Activated T-helper 2 cell treated with anti-CD3 and anti-CD28 coated beads, Interferon-gamma antibody, Interleukin-2, Interleukin-4, amounts not matched to agents 10 μg/mL and 5 μg/mL and 100 μg/mL, durations not matched to agents 14 hours and 24 hours and 36 hours (primary cell): ENCODE data around the gene CDH13. TPM values are rescaled to one million over a fixed set of nuclear protein-coding genes. Genes with fewer than 3 reads are reported as not detected.

Experiments
- DNase-seq: peaks from one replicate; pipeline ENCODE4 v3.0.0; 2021; ENCODE audit warnings: low spot score
- H3K27ac Mint-ChIP-seq: one replicate; pipeline ENCODE4 v1.8.0; 2021; ENCODE audit warnings: mixed read lengths
- H3K27me3 Mint-ChIP-seq: one replicate; pipeline ENCODE4 v1.8.0; 2021; ENCODE audit warnings: low read depth, mixed read lengths
- H3K36me3 Mint-ChIP-seq: one replicate; pipeline ENCODE4 v1.8.0; 2021; ENCODE audit warnings: low read depth, mixed read lengths
- H3K4me1 Mint-ChIP-seq: one replicate; pipeline ENCODE4 v1.8.0; 2021; ENCODE audit warnings: low read depth, mixed read lengths
- H3K4me3 Mint-ChIP-seq: one replicate; pipeline ENCODE4 v1.8.0; 2021; ENCODE audit warnings: low read depth, mild to moderate bottlenecking, moderate library complexity, mixed read lengths
- H3K9me3 Mint-ChIP-seq: one replicate; pipeline ENCODE4 v1.8.0; 2021; ENCODE audit warnings: mixed read lengths
- intact Hi-C: fragments of 100-400 bp; cut with micrococcal nuclease; formaldehyde crosslinking; loops from one replicate; pipeline ENCODE4 v1.15.1; 2023
- total RNA-seq: library from RNA; stranded (reverse); gene quantifications from 2 replicates; pipeline ENCODE4 v1.2.3, GENCODE V29; 2022

CDH13 gene
- total RNA-seq, 1 donor from 2014 or later = not detected

GRCh38 chr16:82694239-82694874, 67.6 kb downstream of the CDH13 start:
- H3K27ac Mint-ChIP-seq = no peak overlapping the region
- peaks cover 2% of the 10 kb centered on the region for H3K4me1 Mint-ChIP-seq
- no peak for DNase-seq
- H3K9me3 Mint-ChIP-seq = no peaks in the 10 kb centered on the region
- H3K4me3 Mint-ChIP-seq = no peak overlapping the region
- peaks cover 13% of the 10 kb centered on the region for H3K27me3 Mint-ChIP-seq
- no peaks in the 10 kb centered on the region for H3K36me3 Mint-ChIP-seq
- intact Hi-C loops = no loop called here

DNA sequence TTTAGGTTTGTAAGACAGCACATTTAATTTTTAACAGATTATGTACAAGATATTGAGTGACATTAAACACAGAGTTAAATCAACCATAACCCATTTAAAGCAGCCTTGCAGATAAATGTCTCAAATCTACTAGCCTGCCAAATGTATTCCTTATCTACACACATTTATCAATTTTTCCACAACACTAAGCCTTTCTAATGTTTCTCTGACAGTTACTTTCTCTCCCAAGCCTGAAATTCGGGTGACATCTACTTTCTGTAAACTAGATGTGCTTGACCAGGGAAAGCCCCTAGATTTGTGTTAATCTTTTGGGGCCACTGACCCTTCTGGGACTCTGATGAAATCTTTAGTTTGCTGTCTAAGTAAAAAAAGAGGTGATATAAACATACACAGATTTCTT, 69.0 kb downstream of the CDH13 start:
- H3K27ac Mint-ChIP-seq = no peak overlapping the region
- no peaks in the 10 kb centered on the region for H3K36me3 Mint-ChIP-seq
- H3K4me3 Mint-ChIP-seq = no peak overlapping the region
- H3K9me3 Mint-ChIP-seq = no peaks in the 10 kb centered on the region
- peaks cover 13% of the 10 kb centered on the region for H3K27me3 Mint-ChIP-seq
- H3K4me1 Mint-ChIP-seq = peaks cover 13% of the 10 kb centered on the region
- DNase-seq = no peak
- intact Hi-C loops = no loop called here

DNA sequence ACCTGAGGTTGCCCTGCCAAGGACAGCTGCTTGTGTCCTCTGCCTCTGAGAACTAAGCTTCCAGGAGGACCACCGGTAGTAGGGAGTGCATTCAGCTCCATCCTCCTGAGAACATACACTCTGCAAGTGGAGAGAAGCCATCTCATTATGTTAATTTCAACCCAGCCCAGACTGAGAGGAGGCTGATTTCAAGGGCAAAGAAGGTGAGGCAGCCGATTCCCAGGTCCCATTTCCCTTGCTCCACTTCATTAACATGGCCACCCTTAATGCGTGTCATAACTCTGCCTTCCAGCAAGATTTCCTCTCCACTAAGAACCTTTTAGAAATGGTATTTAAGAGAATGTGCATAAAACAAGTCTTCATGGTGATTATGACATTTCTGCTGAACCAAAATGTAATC, 72.5 kb downstream of the CDH13 start:
- no peak for DNase-seq
- no peak overlapping the region for H3K27ac Mint-ChIP-seq
- intact Hi-C loops = no loop called here
- peaks cover 11% of the 10 kb centered on the region for H3K27me3 Mint-ChIP-seq
- H3K9me3 Mint-ChIP-seq = no peaks in the 10 kb centered on the region
- peaks cover 30% of the 10 kb centered on the region for H3K4me1 Mint-ChIP-seq
- no peak overlapping the region for H3K4me3 Mint-ChIP-seq
- no peaks in the 10 kb centered on the region for H3K36me3 Mint-ChIP-seq

DNA sequence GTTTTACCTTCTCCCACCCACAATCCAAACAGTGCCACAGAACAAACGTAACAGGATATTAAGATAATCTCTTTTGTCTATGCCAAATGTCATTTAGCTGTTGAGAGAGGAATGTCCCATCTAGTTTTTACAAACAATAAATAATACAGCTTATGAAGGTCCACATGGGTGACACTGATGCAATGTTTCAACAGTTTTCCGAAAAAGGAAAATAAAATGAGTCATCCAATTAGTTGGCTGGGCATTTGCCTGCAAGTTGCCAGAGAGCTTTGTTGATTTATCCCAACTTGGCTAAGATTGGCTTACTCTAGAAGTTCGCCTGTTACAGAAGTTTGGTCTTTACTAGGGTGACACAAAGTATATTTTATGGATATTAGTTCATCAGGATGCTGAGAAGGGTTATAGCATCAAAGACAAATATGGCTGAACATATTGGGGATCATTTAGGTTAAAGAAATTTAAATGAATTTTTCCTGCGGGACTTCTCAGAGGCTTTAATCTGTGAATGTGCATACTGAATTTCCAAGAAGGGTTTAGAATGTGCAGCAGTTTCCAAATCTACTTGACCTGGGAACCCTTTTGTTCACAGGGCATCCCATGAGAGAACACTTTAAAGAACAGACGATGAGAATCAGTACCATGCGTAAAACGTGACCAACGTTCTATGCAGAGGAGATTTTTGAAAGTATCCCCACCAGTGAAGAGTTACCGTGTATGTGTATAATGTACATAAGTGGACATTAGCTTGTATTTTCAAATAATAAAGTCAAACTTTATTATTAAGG, 73.1 kb downstream of the CDH13 start:
- no peak overlapping the region for H3K27ac Mint-ChIP-seq
- no peaks in the 10 kb centered on the region for H3K9me3 Mint-ChIP-seq
- H3K27me3 Mint-ChIP-seq = peaks cover 7% of the 10 kb centered on the region
- no peak for DNase-seq
- intact Hi-C loops = loop anchor here (2.0 kb wide), 1 partner anchor 45 kb away; no protein-coding TSS in a partner anchor
- H3K4me3 Mint-ChIP-seq = no peak overlapping the region
- H3K4me1 Mint-ChIP-seq = peaks cover 30% of the 10 kb centered on the region
- H3K36me3 Mint-ChIP-seq = no peaks in the 10 kb centered on the region

DNA sequence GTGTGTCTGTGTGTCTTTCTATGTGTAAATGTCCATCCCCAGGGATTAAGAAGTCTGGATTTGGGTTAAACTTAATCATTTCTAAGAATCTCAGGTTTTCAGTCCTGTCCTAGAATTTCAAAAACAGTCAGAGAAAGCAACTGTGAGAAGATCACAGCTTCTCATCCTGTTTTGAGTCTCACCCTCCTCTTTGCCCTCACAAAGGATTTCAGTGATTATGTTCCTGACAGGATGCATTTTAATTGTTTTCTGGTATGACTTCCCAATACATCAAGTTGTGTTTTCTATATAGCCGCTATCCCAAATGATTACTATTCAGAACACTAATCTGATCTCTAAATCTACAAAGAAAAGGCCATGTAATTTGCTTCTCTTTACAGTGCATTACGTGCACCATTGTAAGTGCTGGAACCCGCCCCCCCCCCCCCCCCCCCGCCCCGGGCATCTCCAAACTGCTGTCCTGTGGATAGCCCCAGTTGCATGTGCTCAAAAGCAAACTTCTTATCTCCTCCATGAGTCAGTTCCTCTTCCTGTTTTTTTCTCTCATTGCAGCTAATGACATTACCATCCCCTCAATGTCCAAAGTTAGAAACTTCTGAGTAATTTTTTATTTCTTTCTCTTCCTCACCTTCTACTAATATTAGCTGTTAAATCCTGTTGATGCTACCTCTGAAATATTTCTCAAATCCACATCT, 73.9 kb downstream of the CDH13 start:
- Mint-ChIP-seq H3K4me1 (peaks cover 30% of the 10 kb centered on the region), H3K36me3 (no peaks in the 10 kb centered on the region), H3K9me3 (no peaks in the 10 kb centered on the region), H3K27ac (no peak overlapping the region), H3K27me3 (peaks cover 7% of the 10 kb centered on the region), H3K4me3 (no peak overlapping the region)
- DNase-seq = no peak
- intact Hi-C loops = loop anchor here (2.0 kb wide), 1 partner anchor 46 kb away; no protein-coding TSS in a partner anchor

GRCh38 chr16:82701442-82701955, 74.7 kb downstream of the CDH13 start:
- H3K36me3 Mint-ChIP-seq = no peaks in the 10 kb centered on the region
- no peak overlapping the region for H3K27ac Mint-ChIP-seq
- no peak for DNase-seq
- no peaks in the 10 kb centered on the region for H3K9me3 Mint-ChIP-seq
- H3K27me3 Mint-ChIP-seq = peaks cover 9% of the 10 kb centered on the region
- H3K4me3 Mint-ChIP-seq = no peak overlapping the region
- intact Hi-C loops = loop anchor here (2.0 kb wide), 1 partner anchor 47 kb away; no protein-coding TSS in a partner anchor
- H3K4me1 Mint-ChIP-seq = peaks cover 30% of the 10 kb centered on the region

- Mint-ChIP-seq H3K36me3 (no peaks in the 10 kb centered on the region), H3K27me3 (peaks cover 14% of the 10 kb centered on the region), H3K9me3 (no peaks in the 10 kb centered on the region), H3K4me3 (no peak overlapping the region), H3K4me1 (peaks cover 30% of the 10 kb centered on the region), H3K27ac (no peak overlapping the region)
- no peak for DNase-seq
- intact Hi-C loops = no loop called here
Observed at GRCh38 chr16:82703161-82703560, 76.4 kb downstream of the CDH13 start.

DNA sequence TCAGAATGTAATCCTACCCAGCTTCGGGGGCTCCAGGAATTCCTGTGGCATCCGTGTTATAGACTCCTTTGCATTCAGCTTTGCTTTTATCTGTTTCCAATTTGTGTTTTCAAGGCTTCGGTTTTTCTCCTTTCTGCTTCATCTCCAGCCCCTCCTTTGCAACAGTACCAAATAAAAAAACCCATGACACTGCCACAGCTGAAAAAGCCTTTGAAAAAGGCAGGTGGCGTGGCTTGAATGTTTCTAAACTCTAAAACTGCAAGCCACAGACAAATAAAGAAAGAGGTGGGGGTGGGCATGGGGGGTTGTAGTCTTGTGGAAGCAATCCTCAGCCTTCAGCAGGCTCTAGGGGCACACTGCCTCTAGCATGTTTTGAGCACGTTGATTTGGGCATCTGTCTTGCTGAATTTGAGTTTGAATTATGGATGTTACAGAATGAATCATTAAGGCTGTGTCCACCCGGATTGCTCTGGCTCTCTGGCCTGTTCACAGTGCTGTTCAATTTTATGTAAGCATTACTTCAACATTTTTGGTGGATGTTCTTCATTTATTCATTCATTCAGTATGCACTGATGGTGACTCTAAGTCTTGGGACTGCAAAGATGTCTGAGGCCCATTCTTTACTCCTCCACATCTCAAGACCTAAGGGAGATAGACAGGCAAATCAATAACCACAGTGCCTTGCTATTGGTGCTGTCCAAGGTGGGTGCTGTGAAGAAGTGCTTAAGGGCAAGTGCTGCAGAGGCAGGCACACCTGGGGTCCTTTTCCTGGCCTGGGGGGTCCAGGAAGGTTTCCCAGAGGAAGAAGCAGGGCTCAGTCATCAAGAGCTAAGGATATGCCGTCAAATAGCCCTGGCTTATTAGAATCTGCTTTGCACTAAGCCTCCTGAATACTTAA, 77.4 kb downstream of the CDH13 start:
- H3K27me3 Mint-ChIP-seq = peaks cover 11% of the 10 kb centered on the region
- intact Hi-C loops = no loop called here
- no peak overlapping the region for H3K27ac Mint-ChIP-seq
- no peak for DNase-seq
- no peak overlapping the region for H3K4me3 Mint-ChIP-seq
- no peaks in the 10 kb centered on the region for H3K36me3 Mint-ChIP-seq
- H3K9me3 Mint-ChIP-seq = no peaks in the 10 kb centered on the region
- peaks cover 30% of the 10 kb centered on the region for H3K4me1 Mint-ChIP-seq

- intact Hi-C loops = no loop called here
- Mint-ChIP-seq H3K27ac (no peak overlapping the region), H3K36me3 (no peaks in the 10 kb centered on the region), H3K4me1 (no peaks in the 10 kb centered on the region), H3K9me3 (no peaks in the 10 kb centered on the region), H3K27me3 (peaks cover 9% of the 10 kb centered on the region), H3K4me3 (no peak overlapping the region)
- DNase-seq = no peak
Observed at GRCh38 chr16:82709987-82710386, 83.2 kb downstream of the CDH13 start.

DNA sequence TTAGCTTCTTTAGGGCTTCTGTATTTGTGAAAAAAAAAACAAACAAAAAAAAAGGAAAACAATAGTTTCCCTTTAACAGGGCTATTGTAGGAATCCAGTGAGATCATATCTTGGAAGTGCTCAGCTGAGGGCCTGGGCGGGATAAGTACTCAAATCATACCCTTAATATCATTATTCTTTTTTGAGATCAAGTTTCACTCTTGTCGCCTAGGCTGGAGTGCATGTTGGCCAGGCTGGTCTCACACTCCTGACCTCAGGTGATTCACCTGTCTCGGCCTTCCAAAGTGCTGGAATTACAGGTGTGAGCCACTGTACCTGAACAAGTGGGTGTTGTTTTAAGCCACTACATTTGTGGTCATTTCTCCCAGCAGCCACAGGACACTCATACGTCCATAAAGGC, 87.0 kb downstream of the CDH13 start:
- H3K9me3 Mint-ChIP-seq = no peaks in the 10 kb centered on the region

DNA sequence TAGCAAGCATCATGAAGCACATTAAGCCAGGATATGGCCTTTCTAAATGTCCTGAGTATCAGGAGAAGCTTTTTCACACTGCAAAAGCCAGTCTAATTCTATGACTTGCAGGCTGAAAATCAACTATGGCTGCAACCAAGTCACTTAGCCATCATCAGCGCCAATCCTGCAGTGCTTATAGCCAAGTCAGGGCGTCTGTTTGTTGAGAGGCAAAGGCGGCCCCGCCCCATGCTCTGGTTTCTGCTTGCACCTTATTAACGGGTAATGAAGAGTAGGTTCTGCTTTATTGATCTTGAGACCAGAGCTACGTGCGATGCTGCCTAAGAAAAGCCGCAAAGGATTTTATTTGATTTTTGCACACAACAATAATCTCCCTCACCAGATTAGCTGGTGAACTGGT, 88.4 kb downstream of the CDH13 start:
- no peak overlapping the region for H3K4me3 Mint-ChIP-seq
- H3K9me3 Mint-ChIP-seq = no peaks in the 10 kb centered on the region
- no peak overlapping the region for H3K27ac Mint-ChIP-seq
- no peaks in the 10 kb centered on the region for H3K36me3 Mint-ChIP-seq
- intact Hi-C loops = loop anchor here (5.0 kb wide), 1 partner anchor 422 kb away; no protein-coding TSS in a partner anchor
- H3K27me3 Mint-ChIP-seq = peaks cover 7% of the 10 kb centered on the region
- no peak for DNase-seq
- H3K4me1 Mint-ChIP-seq = no peaks in the 10 kb centered on the region

More for the DNA sequence above, 87.0 kb downstream of the CDH13 start:
- DNase-seq = no peak
- intact Hi-C loops = no loop called here
- Mint-ChIP-seq H3K4me1 (no peaks in the 10 kb centered on the region), H3K27me3 (peaks cover 7% of the 10 kb centered on the region), H3K4me3 (no peak overlapping the region), H3K27ac (no peak overlapping the region), H3K36me3 (no peaks in the 10 kb centered on the region)

DNA sequence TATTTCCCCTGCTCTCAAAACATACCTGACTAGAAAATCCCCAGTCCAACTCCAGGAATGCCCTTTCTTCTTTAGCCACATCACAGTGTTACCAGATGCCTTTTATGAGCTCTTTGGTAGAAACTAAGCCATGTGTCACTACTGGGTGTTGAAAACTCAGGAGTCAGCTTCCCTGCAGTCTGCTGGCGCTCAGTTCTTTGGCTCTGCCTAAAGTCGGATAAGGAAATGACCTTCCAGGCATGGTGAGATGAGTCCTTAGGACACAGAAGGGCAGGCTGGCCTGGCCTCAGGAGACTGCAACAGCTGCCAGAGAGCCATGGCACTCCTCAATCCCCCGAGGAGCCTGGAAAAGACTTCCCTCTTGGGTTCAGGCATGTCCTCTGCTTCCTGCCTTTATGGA, 89.1 kb downstream of the CDH13 start:
- intact Hi-C loops = loop anchor here (5.0 kb wide), 1 partner anchor 421 kb away; no protein-coding TSS in a partner anchor
- H3K4me1 Mint-ChIP-seq = no peaks in the 10 kb centered on the region
- peaks cover 7% of the 10 kb centered on the region for H3K27me3 Mint-ChIP-seq
- no peak overlapping the region for H3K4me3 Mint-ChIP-seq
- no peaks in the 10 kb centered on the region for H3K36me3 Mint-ChIP-seq
- H3K9me3 Mint-ChIP-seq = no peaks in the 10 kb centered on the region
- H3K27ac Mint-ChIP-seq = no peak overlapping the region
- no peak for DNase-seq
